ENCODE results near the gene PACS1.
A peak's percentile ranks its signal among the peaks of the same experiment; 100 is the strongest.

PACS1 gene

GRCh38 chr11:66190786-66191185 is 120.7 kb downstream of the PACS1 start:
- DNase-seq: no peak

GRCh38 chr11:66192181-66192863 is 122.2 kb downstream of the PACS1 start:
- no peak for DNase-seq

- DNase-seq: no peak
These were observed 124.3 kb downstream of the PACS1 start for GRCh38 chr11:66194391-66194790.

GRCh38 chr11:66195867-66196266 is 125.8 kb downstream of the PACS1 start:
- DNase-seq: no peak

- DNase-seq: no peak
These were observed 133.8 kb downstream of the PACS1 start for GRCh38 chr11:66203847-66204246.

DNA sequence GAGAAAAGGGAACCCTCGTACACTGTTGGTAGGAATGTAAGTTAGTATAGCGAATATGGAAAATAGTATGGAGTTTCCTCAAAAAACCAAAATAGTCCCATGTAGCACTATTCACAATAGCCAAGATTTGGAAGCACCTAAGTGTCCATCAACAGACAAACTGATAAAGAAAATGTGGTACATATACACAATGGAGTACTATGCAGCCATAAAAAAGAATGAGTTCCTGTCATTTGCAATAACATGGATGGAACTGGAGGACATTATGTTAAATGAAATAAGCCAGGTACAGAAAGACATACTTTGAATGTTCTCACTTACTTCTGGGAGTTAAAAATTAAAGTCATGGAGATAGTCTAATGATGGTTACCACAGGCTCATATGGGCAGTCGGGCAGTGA is 134.3 kb downstream of the PACS1 start:
- DNase-seq: no peak

DNA sequence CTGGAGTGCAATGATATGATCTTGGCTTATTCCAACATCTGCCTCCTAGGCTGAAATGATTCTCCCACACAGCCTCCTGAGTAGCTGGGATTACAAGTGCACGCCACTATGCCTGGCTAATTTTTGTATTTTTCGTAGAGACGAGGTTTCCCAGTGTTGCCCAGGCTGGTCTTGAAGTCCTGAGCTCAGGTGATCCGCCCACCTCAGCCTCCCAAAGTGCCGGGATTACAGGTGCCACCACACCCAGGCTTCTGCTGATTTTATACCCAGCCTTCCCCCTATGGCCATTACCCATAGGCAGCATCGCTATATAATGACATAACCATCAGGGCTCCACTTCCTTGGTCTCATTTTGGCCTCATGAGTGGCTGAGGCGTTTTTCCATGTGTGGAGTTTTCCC is 137.7 kb downstream of the PACS1 start:
- no peak for DNase-seq

GRCh38 chr11:66211100-66211499 is 141.0 kb downstream of the PACS1 start:
- DNase-seq: no peak

DNA sequence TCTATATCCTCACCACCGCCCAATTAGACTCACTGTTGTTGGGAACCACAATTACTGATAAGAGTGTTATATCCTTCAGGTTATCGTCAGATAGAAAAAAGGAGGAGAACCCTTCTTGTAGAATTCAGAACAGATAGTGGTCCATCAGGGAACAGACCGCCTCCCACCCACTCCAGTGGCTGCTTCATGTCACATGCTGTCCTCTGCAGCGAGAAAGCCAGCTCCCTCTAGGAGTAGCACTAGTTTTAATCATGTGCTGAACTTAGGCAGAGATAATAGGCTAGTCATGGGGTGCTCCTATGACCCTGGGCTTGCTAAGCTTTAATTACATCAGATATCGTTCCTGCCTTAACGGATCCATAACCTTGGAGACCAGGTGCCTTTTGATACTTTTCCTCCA is 146.8 kb downstream of the PACS1 start:
- DNase-seq: no peak

- no peak for DNase-seq
These were observed 148.0 kb downstream of the PACS1 start for GRCh38 chr11:66218036-66218435.

- no peak for DNase-seq
These were observed 149.0 kb downstream of the PACS1 start for GRCh38 chr11:66218846-66219620.

- no peak for DNase-seq
These were observed 149.9 kb downstream of the PACS1 start for GRCh38 chr11:66219846-66220565.

DNA sequence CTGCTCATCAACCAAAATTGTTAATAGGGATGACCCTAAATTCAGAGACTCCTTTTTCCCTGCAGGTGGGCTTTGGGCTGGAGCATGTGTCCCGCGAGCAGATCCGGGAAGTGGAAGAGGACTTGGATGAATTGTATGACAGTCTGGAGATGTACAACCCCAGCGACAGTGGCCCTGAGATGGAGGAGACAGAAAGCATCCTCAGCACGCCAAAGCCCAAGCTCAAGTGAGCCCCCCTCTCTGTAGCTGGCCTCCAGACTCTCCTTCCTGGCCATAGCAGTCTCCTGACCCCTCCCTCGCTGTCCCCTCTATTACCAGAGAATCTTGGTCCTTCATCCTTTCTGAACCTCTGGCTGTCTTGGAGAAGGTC is 150.5 kb downstream of the PACS1 start:
- no peak for DNase-seq

- no peak for DNase-seq
These were observed 150.9 kb downstream of the PACS1 start for GRCh38 chr11:66221012-66221411.

DNA sequence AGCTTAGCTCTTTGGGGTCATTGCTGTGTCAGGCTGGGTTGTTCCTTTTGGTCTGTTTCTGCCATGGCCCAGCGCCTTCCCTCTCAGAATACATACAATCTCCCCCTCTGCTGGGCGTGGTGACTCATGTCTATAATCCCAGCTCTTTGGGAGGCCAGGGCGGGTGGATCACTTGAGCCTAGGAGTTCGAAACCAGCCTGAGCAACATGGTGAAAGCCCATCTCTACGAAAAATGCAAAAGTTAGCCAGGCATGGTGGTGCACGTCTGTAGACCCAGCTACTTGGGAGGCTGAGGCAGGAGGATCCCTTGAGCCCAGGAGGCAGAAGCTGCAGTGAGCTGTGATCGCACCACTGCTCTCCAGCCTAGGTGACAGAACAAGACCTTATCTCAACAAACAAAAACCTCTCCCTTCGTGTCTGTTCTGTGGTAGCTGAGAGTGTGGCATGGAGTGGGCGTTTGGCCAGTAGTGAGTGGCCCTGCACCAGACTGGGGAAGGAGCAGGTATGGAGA is 151.7 kb downstream of the PACS1 start:
- no peak for DNase-seq

DNA sequence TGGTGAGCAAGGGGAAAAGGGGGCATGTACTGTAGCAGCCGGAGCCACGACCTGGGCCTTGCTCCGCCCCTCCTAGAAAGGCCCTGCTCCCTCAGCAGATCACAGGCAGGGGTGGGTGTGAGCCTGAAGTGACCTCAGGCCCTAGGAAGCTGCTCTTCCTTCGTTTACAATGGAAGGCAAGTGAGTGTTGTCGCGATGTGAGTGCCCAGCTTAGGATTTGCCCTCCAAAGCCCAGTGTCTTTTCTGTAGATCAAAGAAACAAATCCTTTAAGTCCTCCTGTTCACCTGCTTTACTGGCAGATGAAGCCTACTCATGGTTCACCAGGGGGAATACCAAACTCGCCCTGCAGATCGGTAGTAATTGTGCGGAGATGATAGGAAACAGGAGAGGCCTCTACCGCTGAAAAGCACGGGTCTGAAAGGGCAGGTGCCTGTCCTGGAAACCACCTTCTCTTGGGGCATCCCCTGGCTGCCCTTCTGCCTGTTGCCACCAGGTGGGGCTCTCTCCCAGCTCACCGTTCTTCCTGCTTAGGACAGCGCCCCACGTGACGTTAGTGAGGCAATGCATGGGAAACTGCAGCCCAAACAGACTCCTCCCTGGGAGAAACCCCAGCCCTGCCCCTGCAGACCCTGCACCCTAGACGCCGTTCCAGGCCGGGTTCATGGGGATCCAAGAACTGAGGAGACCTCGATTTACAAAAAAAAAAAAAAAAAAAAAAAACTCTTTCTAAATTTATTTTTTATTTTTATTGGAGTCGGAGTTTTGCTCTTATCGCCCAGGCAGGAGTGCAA is 152.5 kb downstream of the PACS1 start:
- peak; percentile 95 for DNase-seq

DNA sequence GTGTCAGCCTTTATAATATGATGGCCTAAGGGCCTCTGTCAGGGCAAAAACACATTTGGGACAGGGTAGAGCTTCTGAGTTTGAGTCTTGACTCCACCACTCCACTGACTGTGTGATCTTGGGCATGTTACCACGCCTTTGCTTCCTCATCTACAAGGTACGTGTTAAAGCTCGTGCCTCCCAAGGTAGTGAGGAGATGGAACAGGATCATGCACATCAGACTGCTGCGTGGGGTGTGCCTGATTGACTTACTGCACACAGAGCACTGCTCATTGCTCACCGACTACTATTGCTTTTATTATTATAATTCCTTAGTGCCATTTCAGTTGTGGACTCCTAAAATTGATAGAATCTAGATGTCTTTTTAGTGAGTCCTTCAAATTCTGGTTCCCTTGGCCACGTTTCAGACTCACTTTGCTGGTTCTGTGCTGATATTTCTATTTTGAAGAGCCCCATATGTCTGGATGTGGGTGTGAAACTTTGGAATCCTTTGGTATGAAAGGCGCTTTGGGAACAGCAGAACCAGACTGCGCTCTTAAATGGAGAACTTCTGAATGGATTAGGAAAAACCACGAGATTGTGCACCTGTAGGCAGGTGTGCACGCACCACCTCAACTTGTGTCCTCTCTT is 154.3 kb downstream of the PACS1 start:
- DNase-seq: no peak

DNA sequence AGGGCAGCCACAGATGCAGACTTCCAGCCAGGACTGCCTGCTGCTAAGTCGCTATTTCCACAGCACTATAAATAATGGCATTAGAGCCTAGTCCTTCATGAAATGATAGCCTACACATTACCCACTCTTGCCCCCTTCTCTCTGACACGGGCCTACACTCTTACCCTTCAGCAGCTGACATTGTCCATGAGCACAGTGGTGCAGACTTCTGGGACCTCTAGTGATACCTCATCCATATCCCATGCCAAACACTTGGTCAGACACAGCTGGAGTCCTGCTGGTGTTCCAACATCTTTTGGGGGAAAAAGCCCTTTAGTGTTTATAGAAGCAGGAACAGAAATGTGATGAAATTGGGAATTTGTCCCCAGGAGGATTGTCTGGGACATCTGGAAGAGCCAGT is 155.0 kb downstream of the PACS1 start:
- no peak for DNase-seq

DNA sequence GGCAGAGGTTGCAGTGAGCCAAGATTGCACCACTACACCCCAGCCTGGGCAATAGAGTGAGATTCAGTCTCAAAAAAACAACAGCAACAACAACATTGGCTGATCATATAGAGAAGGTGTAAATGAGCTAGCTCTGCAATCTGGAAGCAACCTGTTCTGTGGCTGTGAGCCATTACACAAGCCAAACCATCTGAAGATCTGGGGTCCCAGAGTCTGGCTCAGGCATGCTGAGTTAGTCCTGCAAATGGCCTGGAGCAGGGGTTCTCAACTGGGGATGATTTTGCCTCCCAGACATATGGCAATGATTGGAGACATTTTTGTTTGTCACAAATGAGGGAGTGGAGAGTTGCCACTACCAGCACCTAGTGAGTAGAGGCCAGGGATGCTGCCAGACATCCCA is 156.0 kb downstream of the PACS1 start:
- DNase-seq: no peak

DNA sequence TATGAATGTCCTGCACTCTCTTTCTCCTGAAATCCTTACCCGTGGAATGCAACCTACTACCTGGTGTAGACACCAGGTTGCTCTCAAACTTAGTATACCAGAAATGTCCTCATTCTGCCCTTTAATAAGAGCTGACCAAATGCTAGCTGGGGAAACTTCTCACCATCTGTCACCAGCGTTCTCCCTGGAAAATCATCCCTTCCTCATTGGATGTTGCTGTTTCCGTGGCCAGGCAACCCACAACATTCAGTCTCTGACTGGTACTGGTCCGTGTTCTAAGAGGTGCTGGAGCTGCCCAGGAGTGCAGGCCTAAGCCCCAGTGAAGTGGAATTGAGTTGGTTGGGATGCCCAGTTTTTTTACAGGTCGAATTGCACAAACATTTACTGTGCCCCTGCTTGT is 157.6 kb downstream of the PACS1 start:
- DNase-seq: no peak

GRCh38 chr11:66228521-66228920 is 158.4 kb downstream of the PACS1 start:
- DNase-seq: no peak

DNA sequence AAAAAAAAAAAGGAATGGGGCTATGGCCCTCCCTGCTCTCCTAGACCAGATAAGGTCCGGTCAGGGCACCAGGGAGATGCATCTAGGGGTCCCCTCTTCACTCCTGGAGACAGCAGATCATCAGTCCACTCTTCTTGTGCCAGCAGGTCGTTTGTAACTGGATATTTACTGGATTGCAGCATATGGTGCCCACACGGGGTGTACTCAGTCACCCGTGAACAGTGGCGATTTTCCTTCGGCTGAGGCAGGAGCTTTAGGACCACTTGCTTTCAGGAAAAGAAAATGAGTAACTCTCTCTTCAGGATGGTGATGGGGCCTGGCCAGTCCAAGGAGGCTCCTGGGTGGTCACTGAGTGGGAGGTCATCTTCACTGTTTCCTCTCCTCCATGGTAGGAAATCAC is 160.1 kb downstream of the PACS1 start:
- no peak for DNase-seq

DNA sequence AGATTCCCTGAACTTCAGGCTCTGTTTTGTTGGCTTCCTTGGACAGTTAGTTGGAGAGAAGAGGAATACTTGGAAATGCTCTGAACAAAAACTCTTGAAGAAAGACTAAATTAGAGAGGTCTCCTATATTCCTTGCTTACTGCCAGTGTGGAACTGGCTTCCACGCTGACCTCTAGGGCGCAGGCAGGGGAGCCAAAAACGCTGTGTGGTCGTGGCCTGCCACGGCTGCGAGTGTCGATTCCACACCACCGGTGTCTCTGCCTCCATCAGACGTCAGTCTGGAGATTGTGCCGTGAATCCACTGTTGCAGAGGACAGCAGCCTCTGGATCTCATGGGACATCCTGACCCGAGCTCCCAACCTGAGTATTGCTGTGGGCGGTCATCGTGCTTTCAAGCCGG is 160.9 kb downstream of the PACS1 start:
- no peak for DNase-seq
